Bronchial epithelial cell (primary cell): Measurements from ENCODE around the gene SLC39A7. TPM values are rescaled to one million over a fixed set of nuclear protein-coding genes. Genes with fewer than 3 reads are reported as not detected.

ENCODE experiments used
- DNase-seq: peaks from one replicate; pipeline ENCODE4 v3.0.0-alpha.2; 2010; ENCODE audit warnings: low read depth
- FAIRE-seq: peaks from 2 replicates; lab custom pipeline; 2011; peaks lifted over from hg19 to GRCh38; lab: Jason Lieb, UNC
- H3K27me3 ChIP-seq: 2 replicates; pipeline ENCODE4 v1.5.1; 2011; ENCODE audit warnings: low read length; ENCODE audit not compliant: control insufficient read depth, insufficient read depth
- H3K36me3 ChIP-seq: 2 replicates; pipeline ENCODE4 v1.5.1; 2011; ENCODE audit warnings: low read length; ENCODE audit not compliant: control insufficient read depth, insufficient read depth
- H3K4me3 ChIP-seq: 2 replicates; pipeline ENCODE4 v1.5.1; 2011; ENCODE audit warnings: mild to moderate bottlenecking, low read depth, low read length, control low read depth
- total RNA-seq: library from RNA; depleted of rRNA; stranded (reverse); fragments of >200 nt; gene quantifications from 2 replicates; pipeline ENCODE4 v1.2.1, GENCODE V29; 2014
- TF ChIP-seq, protein P1 (sequence below): IDR thresholded peaks from 2 replicates; pipeline ENCODE4 v1.5.1; 2011; ENCODE audit warnings: mild to moderate bottlenecking, moderate library complexity, low read length, control low read depth, inconsistent platforms; ENCODE audit not compliant: insufficient read depth, severe bottlenecking

SLC39A7 gene
- total RNA-seq, 1 donor from 2014 or later = 94.0 TPM

DNA sequence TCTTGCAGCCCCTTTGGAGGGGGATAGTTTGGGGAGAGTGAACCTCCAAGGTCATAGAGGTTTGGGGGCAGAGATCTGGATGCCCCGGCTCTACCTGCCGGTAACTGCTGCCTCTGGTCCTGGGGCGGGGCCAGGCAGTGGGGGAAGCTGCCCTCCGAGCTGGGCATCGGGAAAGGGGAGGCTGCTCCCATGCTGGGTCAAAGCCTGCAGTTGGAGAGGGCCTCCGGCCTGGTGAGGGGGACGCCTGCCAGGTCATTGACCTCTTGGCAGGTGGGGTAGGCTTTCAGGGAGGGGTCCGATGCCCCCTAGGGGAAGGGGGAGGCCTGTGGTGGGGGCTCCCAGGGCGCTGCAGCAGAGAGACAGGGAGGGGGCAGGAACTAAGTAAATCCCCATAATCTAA, 15.5 kb upstream of the SLC39A7 start:
- TF ChIP-seq, protein P1, sequence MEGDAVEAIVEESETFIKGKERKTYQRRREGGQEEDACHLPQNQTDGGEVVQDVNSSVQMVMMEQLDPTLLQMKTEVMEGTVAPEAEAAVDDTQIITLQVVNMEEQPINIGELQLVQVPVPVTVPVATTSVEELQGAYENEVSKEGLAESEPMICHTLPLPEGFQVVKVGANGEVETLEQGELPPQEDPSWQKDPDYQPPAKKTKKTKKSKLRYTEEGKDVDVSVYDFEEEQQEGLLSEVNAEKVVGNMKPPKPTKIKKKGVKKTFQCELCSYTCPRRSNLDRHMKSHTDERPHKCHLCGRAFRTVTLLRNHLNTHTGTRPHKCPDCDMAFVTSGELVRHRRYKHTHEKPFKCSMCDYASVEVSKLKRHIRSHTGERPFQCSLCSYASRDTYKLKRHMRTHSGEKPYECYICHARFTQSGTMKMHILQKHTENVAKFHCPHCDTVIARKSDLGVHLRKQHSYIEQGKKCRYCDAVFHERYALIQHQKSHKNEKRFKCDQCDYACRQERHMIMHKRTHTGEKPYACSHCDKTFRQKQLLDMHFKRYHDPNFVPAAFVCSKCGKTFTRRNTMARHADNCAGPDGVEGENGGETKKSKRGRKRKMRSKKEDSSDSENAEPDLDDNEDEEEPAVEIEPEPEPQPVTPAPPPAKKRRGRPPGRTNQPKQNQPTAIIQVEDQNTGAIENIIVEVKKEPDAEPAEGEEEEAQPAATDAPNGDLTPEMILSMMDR = no peak
- DNase-seq (no peak), FAIRE-seq (no peak)
- H3K36me3 ChIP-seq = no peaks in the 10 kb centered on the region
- no peak overlapping the region for H3K4me3 ChIP-seq
- H3K27me3 ChIP-seq = peaks cover 5% of the 10 kb centered on the region

DNA sequence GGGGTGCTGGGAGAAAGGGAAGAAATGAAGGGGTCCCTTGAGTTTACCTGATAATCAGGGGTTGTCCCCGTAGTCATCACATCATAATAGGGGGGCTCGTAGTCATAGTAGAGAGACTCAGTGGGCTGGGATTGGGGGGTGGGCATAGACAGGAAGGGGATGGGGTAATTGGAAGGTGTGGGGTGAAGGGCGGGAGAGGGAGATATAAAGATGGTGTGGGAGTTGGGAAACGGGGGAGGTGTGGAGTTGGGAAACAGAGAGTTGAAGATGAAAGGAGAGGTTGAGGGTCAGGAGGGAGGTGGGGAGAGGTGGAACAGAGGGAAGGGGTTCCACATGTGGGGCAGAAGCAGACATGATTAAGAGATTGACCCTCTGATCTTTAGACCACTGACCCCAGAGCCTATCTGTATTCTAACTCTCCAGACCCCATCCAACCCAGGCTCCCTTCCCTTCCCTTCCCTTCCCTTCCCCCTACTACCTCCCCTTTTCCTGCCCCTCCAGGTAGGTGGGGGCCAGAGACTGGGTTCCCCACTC, 14.9 kb upstream of the SLC39A7 start:
- peaks cover 5% of the 10 kb centered on the region for H3K27me3 ChIP-seq
- H3K4me3 ChIP-seq = no peak overlapping the region
- H3K36me3 ChIP-seq = no peaks in the 10 kb centered on the region
- FAIRE-seq = no peak
- TF ChIP-seq, protein P1 = no peak
- no peak for DNase-seq

DNA sequence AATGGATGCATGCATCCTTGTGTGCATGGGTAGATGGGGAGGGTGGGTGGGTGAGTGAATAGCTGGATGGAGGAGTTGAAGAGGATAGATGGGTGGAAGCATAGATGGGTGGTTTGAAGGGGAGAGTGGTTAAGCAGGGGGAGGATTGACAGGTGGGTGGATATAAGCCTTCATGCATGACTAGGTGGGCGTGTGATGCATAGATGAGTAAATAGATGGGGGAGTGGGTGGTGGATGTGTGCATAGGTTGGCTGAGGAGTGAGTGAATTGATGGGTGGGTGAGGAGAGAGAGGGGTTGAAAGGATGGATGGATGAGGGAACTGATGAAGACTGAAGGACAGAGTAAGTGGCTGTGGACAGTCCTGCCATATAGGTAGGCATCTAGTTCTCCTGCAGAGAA, 12.9 kb upstream of the SLC39A7 start:
- TF ChIP-seq, protein P1 = no peak
- FAIRE-seq (no peak), DNase-seq (no peak)
- H3K27me3 ChIP-seq = peaks cover 19% of the 10 kb centered on the region
- H3K4me3 ChIP-seq = no peak overlapping the region
- no peaks in the 10 kb centered on the region for H3K36me3 ChIP-seq

DNA sequence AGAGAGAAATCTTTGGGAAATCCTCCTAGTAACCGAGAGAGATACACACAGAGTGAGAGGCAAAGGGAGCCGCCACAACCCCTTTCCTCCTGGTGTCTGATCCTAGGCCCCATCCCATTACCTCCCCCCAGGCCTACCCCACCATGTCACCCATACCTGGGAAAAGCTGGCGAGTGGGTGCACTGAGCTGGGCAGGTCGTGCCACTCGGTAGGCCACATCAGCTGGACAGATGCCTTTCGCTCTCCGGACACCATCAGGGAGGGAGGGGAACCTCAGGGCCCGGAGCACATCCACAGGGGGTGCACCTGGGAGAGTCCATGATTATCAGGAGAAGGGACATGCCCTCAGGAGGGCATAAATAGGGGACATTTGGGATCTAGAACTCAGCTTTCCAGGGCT, 11.5 kb upstream of the SLC39A7 start:
- DNase-seq = no peak
- peaks cover 19% of the 10 kb centered on the region for H3K27me3 ChIP-seq
- H3K36me3 ChIP-seq = no peaks in the 10 kb centered on the region

DNA sequence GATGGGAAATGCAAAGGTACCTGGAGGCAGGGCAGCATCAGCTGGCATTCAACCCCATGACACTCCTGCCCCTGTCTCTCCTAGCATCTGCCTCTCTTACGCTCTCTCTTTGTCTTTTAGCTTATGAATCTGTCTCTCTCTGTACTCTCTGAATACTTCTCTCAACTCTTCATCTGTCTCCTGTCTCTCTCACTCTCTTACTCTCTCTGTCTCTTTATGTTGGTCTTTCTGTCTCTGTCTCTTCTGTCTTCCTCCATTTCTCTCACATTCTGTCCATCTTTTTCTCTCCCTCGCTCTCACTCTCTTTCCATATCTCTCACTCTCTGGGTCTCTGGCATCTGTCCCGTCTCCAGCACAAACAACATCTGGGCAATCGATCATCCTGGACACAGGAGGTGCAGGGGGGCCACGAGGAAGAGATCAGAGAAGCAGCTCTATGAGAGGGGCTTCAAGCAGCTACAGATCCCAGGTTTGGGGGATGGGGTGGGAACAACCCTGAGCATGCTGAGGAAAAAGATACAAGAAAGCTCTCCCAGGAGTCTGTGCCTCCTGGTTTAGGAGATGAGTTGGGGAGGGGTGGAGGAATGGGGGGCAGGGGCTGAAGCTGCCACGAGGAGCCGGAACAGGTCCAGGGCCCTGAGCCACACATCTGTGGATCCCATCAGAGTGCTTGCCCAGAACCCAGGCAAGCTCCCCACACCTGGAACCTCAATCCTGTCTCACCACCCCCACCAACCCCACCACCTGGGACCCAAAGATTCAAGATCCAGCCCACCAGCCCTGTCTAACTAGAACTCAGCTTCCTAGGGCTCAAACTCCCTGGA, 10.8 kb upstream of the SLC39A7 start:
- FAIRE-seq (no peak), DNase-seq (no peak)
- Histone ChIP-seq H3K27me3 (peaks cover 19% of the 10 kb centered on the region), H3K4me3 (no peak overlapping the region), H3K36me3 (peaks cover 3% of the 10 kb centered on the region)
- TF ChIP-seq, protein P1 = no peak

More for the DNA sequence above, 11.5 kb upstream of the SLC39A7 start:
- TF ChIP-seq, protein P1 = no peak
- H3K4me3 ChIP-seq = no peak overlapping the region
- FAIRE-seq = no peak
